ENCODE results near the gene PALD1.
"Not testable (repeated sequence)": the region's sequence is repeated elsewhere in the genome, so short reads cannot be mapped to it uniquely, and the experiment has no call there.

The PALD1 gene

DNA sequence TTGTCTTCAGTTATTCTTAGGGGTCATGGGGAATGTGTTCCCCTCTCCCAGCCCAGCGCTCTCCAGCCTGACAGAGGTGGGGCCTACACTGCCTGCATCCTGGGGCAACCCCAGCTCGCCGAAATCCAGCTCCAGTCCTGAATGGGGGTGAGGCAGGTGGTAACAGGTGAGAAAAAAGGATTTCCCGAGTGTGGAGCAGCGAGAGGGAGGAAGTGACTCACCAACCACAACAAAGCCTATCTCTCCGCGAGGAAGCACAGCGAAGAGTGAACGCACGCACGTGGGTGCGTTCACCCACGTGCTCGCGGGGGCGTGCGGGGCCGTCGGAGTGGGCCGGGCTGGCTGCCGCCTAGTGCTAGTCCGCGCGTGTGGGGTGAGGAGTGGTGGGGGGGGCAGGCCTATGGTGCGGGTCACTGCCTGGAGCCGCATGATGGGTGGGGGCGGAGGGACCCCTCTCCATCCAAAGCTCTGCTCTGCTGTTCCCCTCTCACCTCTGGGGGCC, 855 bp upstream of the PALD1 start:
- H3K36me3 ChIP-seq (ENCODE audit: insufficient read depth, low read depth, low read length), result no peaks in the 10 kb centered on the region
- peak overlapping the region; percentile 85; the same call in 1 of the 2 replicates for H3K4me3 ChIP-seq (ENCODE audit: low read length)
- no peaks in the 10 kb centered on the region for H3K9me3 ChIP-seq (ENCODE audit: insufficient read depth, low read depth, low read length)
- H3K27ac ChIP-seq (ENCODE audit: low read length), result no peak overlapping the region
- peaks cover 23% of the 10 kb centered on the region for H3K27me3 ChIP-seq (ENCODE audit: insufficient read depth, low read length)
- H3K4me1 ChIP-seq (ENCODE audit: insufficient read depth, low read length), result peaks cover 22% of the 10 kb centered on the region
- peak overlapping the region; percentile 77; the same call in 1 of the 2 replicates for H3K9ac ChIP-seq (ENCODE audit: low read depth, low read length)

DNA sequence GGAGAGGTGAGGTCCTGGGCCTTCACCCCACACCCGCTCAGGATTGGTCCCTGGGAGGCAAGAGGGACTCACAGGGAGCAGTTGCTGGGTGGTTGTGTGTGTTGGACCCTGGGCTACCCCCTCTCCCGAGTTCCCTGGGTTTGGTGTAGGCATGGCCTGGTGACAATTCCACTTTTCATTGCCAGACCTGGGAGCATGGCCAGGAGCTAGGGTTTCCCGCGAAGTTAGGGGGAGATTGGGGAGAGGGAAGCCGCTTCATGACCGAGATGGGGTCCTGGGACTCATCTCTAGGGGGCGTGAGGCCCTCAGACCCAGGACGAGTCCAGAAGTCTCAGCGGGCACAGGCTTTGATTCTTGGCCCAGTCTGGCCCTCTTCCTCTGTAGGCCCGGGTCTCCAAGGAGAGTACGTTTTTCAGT, 606 bp downstream of the PALD1 start:
- Histone ChIP-seq H3K36me3 (ENCODE audit: insufficient read depth, low read depth, low read length) (no peaks in the 10 kb centered on the region), H3K27ac (ENCODE audit: low read length) (no peak overlapping the region), H3K4me1 (ENCODE audit: insufficient read depth, low read length) (peaks cover 22% of the 10 kb centered on the region), H3K9me3 (ENCODE audit: insufficient read depth, low read depth, low read length) (no peaks in the 10 kb centered on the region), H3K27me3 (ENCODE audit: insufficient read depth, low read length) (peaks cover 23% of the 10 kb centered on the region), H3K9ac (ENCODE audit: low read depth, low read length) (peak overlapping the region; percentile 77; the same call in 1 of the 2 replicates), H3K4me3 (ENCODE audit: low read length) (peak overlapping the region; percentile 85)

DNA sequence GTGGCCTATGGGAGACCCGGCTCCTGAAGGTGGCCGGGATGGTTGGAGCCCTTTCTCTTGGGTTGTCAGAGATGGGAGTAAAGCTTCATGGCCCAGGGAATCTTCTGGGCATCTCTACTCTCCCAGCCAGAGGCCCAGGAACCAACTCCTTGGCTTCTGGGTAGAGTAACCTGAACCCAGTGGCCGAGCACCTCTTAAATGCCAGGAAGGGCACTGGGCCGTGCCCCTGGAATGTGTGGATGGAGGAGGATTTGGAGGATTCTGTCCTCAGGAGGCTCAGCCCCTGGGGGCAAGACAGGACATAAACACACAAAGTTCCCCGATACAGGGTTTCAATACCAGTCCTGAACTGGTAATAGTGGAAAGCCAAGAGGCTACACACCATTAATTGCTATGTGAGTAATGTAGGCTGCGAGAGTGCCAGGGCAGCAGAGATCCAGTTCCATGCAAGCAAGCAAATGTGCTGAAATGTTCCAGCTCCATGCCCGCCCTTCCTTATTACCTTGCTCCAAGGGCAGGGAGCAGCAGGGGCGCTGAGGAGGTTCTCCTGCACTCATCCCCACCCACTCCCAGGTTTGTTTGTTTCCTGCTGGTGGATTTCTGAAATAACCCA, 1.2 kb downstream of the PALD1 start:
- Histone ChIP-seq H3K4me1 (ENCODE audit: insufficient read depth, low read length) (peaks cover 22% of the 10 kb centered on the region), H3K27me3 (ENCODE audit: insufficient read depth, low read length) (peaks cover 23% of the 10 kb centered on the region), H3K4me3 (ENCODE audit: low read length) (peak overlapping the region; percentile 85), H3K9ac (ENCODE audit: low read depth, low read length) (peak overlapping the region; percentile 77; the same call in 1 of the 2 replicates), H3K27ac (ENCODE audit: low read length) (no peak overlapping the region), H3K9me3 (ENCODE audit: insufficient read depth, low read depth, low read length) (no peaks in the 10 kb centered on the region), H3K36me3 (ENCODE audit: insufficient read depth, low read depth, low read length) (no peaks in the 10 kb centered on the region)

DNA sequence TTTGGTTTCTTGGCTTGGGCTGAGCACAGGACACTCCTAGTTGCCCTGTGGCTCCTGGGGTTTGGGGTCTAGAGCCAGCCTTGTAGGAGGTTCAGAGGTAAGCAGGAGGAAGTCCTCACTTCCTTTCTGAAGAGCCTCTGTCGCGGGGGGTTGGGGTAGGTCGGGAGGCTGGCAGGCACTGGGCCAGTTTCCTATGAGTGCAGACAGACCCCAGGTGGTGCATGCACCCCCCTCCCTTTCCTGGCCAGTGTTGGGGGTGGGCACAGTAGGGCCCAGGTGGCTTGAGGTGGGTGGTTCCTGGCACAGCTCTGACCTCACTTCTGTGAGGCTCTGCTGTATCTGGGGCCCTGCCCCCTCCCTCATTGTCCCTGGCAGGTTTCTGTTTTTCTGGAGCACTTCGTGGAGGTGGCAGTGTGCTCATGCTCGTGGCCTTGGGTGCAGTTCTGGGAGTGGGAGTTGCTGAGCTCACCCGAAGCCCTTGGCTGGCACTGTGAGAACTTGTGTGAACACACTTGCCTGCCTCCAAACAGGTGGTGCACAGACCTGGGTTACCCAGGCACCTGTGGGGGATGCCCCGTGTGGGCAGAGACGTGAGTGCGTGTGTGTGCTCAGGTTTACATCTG, 1.8 kb downstream of the PALD1 start:
- no peak overlapping the region for H3K27ac ChIP-seq (ENCODE audit: low read length)
- peak overlapping the region; percentile 85; the same call in 1 of the 2 replicates for H3K4me3 ChIP-seq (ENCODE audit: low read length)
- no peaks in the 10 kb centered on the region for H3K9me3 ChIP-seq (ENCODE audit: insufficient read depth, low read depth, low read length)
- H3K27me3 ChIP-seq (ENCODE audit: insufficient read depth, low read length), result peaks cover 23% of the 10 kb centered on the region
- no peaks in the 10 kb centered on the region for H3K36me3 ChIP-seq (ENCODE audit: insufficient read depth, low read depth, low read length)
- no peak overlapping the region for H3K9ac ChIP-seq (ENCODE audit: low read depth, low read length)
- H3K4me1 ChIP-seq (ENCODE audit: insufficient read depth, low read length), result peaks cover 22% of the 10 kb centered on the region

DNA sequence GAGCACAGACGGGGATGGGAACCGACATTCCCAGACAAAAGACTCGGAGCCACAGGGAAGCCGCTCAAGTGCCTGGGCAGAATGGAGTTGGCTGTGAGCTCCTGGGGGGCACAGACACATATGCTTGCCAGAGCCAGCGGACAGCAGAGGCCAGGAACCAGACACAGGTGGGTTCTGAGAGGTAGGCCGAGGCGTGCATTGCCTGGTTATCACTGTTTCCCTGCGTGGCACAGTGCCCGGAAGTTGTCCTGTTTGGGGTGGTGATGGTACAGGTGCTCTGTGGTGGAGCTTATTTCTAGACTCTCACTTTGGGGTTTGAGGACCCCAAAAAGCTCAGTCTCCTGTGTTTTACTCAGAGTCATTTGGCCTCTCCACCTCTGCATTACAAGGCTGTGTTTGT, 2.5 kb downstream of the PALD1 start:
- H3K36me3 ChIP-seq (ENCODE audit: insufficient read depth, low read depth, low read length), result peaks cover 4% of the 10 kb centered on the region; the same call in 1 of the 2 replicates

DNA sequence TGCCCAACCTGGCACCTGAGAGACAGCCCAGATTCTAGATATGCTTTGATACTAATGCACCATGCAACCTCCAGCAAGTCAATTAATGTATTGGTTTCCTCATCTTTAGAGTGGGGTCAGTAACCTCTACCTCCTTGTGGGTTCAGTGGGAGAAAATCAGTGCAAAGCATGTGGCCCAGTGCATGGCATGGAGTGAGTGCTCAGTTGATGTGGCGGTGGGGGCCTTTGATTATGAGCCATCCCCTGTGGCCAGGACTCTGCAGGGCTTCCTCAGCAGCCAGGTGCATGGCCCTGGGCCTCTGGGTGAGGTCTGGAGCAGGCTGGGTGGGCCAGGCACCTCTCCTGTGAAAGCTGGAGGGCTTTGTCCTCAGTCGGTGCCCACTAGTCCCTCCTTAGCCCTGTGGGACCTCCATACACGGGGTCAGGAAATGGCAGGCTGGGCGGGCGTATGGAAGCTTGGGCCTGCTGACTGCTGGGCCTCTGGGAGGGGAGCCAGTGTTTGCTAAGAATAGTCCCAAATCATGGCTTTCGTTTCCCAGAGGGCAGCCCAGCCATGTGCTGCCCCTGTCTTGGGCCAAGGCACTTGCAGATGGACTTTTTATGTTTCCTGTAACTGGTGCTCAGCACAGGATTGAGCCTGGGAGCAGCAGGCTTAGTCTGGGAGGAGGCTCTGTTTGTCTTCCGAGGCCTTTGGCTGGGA, 3.4 kb downstream of the PALD1 start:
- Histone ChIP-seq H3K36me3 (ENCODE audit: insufficient read depth, low read depth, low read length) (peaks cover 4% of the 10 kb centered on the region; the same call in 1 of the 2 replicates), H3K27me3 (ENCODE audit: insufficient read depth, low read length) (peaks cover 15% of the 10 kb centered on the region), H3K4me1 (ENCODE audit: insufficient read depth, low read length) (peaks cover 22% of the 10 kb centered on the region), H3K27ac (ENCODE audit: low read length) (no peak overlapping the region), H3K9me3 (ENCODE audit: insufficient read depth, low read depth, low read length) (no peaks in the 10 kb centered on the region), H3K9ac (ENCODE audit: low read depth, low read length) (no peak overlapping the region), H3K4me3 (ENCODE audit: low read length) (no peak overlapping the region)

More for the DNA sequence above, 2.5 kb downstream of the PALD1 start:
- Histone ChIP-seq H3K4me1 (ENCODE audit: insufficient read depth, low read length) (peaks cover 22% of the 10 kb centered on the region), H3K4me3 (ENCODE audit: low read length) (no peak overlapping the region), H3K27me3 (ENCODE audit: insufficient read depth, low read length) (peaks cover 19% of the 10 kb centered on the region), H3K9me3 (ENCODE audit: insufficient read depth, low read depth, low read length) (no peaks in the 10 kb centered on the region), H3K27ac (ENCODE audit: low read length) (no peak overlapping the region), H3K9ac (ENCODE audit: low read depth, low read length) (no peak overlapping the region)

DNA sequence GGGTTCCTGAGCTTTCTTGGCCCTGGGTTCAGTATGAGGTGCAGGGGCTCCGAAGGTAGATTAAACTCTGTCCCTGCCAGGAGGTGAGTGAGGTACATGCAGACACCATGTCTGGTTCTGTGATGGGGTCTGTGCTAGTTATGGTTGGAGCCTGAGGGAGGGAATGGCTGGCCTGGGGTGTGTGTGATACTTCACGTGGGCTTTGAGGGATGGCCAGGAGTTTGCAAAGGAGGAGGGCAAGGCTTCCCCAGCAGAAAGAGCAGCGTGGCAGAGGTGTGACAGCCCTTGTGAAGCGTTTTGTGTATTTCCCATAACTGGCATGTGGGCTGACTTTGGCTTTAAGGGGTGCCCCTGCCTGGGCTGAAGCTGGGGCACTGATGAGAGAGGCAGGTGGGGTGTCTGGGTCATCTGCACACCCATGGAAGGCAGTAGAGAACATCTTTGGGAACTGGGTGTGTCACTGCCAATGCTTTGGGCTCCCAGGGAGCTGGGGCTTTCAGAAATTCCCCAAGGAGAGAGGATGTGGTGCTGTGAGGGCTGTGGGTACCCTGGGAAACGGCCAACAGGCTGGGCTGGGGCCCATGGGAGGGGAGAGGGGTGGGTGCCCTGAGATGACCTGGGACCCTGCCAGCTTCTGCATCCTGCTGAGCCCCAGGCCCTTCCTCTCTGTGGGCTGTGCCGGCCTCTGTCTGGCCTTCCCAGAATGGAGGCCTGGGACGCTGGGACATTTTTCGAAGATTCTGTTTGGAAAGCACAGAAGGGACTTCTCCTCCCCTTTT, 4.6 kb downstream of the PALD1 start:
- H3K27ac ChIP-seq (ENCODE audit: low read length), result no peak overlapping the region
- H3K9me3 ChIP-seq (ENCODE audit: insufficient read depth, low read depth, low read length), result no peaks in the 10 kb centered on the region
- H3K4me1 ChIP-seq (ENCODE audit: insufficient read depth, low read length), result peaks cover 15% of the 10 kb centered on the region
- H3K27me3 ChIP-seq (ENCODE audit: insufficient read depth, low read length), result peaks cover 6% of the 10 kb centered on the region
- peaks cover 4% of the 10 kb centered on the region; the same call in 1 of the 2 replicates for H3K36me3 ChIP-seq (ENCODE audit: insufficient read depth, low read depth, low read length)
- no peak overlapping the region for H3K9ac ChIP-seq (ENCODE audit: low read depth, low read length)
- no peak overlapping the region for H3K4me3 ChIP-seq (ENCODE audit: low read length)

DNA sequence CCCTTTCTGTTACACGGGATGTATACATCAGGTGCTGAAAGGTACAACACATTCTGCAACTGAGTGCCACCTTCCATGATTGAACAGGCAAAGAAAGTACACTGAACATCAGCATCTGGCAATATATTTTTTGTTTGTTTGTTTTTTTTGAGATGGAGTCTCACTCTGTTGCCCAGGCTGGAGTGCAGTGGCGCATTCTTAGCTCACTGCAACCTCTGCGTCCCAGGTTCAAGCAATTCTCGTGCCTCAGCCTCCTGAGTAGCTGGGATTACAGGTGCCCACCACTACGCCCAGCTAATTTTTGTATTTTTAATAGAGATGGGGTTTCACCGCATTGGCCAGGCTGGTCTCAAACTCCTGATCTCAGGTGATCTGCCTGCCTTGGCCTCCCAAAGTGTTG, 5.3 kb downstream of the PALD1 start:
- H3K9ac ChIP-seq (ENCODE audit: low read depth, low read length), result not testable (repeated sequence)

DNA sequence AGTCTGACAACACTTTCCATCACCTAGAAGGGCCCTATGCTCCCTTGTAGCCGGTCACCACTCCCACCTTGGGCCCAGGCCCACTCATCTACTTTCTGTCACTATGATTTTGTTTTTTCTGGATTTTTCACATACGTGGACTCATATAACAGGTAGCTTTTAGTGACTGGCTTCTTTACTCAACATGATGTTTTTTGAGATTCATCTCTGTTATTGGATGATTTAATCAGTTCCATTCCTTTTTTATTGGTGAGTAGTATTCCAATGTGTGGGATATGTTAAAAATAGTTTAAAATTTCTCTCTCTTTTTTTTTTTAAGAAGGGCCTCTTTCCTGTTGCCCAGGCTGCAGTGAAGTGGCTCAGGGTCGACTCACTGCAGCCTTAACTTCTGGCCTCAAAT, 9.3 kb downstream of the PALD1 start:
- Histone ChIP-seq H3K27ac (ENCODE audit: low read length) (no peak overlapping the region), H3K4me1 (ENCODE audit: insufficient read depth, low read length) (peaks cover 8% of the 10 kb centered on the region; the same call in 1 of the 2 replicates), H3K9me3 (ENCODE audit: insufficient read depth, low read depth, low read length) (no peaks in the 10 kb centered on the region), H3K27me3 (ENCODE audit: insufficient read depth, low read length) (no peaks in the 10 kb centered on the region), H3K9ac (ENCODE audit: low read depth, low read length) (no peak overlapping the region), H3K36me3 (ENCODE audit: insufficient read depth, low read depth, low read length) (peaks cover 4% of the 10 kb centered on the region; the same call in 1 of the 2 replicates), H3K4me3 (ENCODE audit: low read length) (no peak overlapping the region)

More for the DNA sequence above, 5.3 kb downstream of the PALD1 start:
- H3K27me3 ChIP-seq (ENCODE audit: insufficient read depth, low read length); H3K9me3 ChIP-seq (ENCODE audit: insufficient read depth, low read depth, low read length); H3K4me3 ChIP-seq (ENCODE audit: low read length); H3K27ac ChIP-seq (ENCODE audit: low read length); H3K36me3 ChIP-seq (ENCODE audit: insufficient read depth, low read depth, low read length): not testable (repeated sequence)
- peaks cover 17% of the 10 kb centered on the region for H3K4me1 ChIP-seq (ENCODE audit: insufficient read depth, low read length)

DNA sequence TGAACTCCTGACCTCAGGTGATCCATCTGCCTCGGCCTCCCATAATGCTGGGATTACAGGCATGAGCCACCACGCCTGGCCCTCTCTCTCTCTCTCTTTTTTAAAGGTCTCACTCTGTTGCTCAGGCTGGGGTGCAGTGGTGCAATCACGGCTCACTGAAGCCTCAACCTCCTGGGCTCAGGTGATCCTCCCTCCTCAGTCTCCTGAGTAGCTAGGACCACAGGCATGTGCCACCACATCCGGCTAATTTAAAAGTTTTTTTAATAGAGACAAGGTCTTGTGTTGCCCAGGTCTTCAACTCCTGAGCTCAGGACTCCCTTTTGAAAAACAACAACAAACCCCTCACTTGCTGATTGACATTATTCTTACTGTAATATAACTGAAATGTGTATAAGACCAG, 11.6 kb downstream of the PALD1 start:
- peaks cover 24% of the 10 kb centered on the region for H3K4me1 ChIP-seq (ENCODE audit: insufficient read depth, low read length)
- no peaks in the 10 kb centered on the region for H3K9me3 ChIP-seq (ENCODE audit: insufficient read depth, low read depth, low read length)
- H3K27me3 ChIP-seq (ENCODE audit: insufficient read depth, low read length), result no peaks in the 10 kb centered on the region
- peaks cover 4% of the 10 kb centered on the region; the same call in 1 of the 2 replicates for H3K36me3 ChIP-seq (ENCODE audit: insufficient read depth, low read depth, low read length)
- H3K4me3 ChIP-seq (ENCODE audit: low read length), result no peak overlapping the region
- no peak overlapping the region for H3K27ac ChIP-seq (ENCODE audit: low read length)
- H3K9ac ChIP-seq (ENCODE audit: low read depth, low read length), result no peak overlapping the region

DNA sequence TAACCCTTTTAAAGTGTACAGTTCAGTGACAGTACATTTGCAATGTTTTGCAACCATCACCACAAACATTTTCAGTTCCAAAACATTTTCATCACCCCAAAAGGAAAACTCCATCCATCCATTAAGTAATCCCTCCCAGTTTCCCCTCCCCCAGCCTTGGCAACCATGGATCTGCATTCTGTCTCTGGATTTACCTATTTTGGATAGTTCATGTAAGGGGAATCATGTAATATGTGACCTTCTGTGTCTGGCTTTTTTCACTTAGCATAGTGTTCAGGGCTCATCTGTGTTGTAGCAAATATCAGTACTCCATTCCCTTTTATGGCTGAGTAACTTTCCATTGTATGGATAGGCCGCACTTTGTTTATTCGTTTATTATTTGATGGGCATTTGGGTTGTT, 13.0 kb downstream of the PALD1 start:
- Histone ChIP-seq H3K9ac (ENCODE audit: low read depth, low read length) (no peak overlapping the region), H3K9me3 (ENCODE audit: insufficient read depth, low read depth, low read length) (no peaks in the 10 kb centered on the region), H3K27ac (ENCODE audit: low read length) (no peak overlapping the region), H3K4me3 (ENCODE audit: low read length) (no peak overlapping the region), H3K4me1 (ENCODE audit: insufficient read depth, low read length) (peaks cover 24% of the 10 kb centered on the region), H3K36me3 (ENCODE audit: insufficient read depth, low read depth, low read length) (no peaks in the 10 kb centered on the region), H3K27me3 (ENCODE audit: insufficient read depth, low read length) (no peaks in the 10 kb centered on the region)

All from iPS-20b (cell line).